ENCODE results near the gene CDC20.

The CDC20 gene

DNA sequence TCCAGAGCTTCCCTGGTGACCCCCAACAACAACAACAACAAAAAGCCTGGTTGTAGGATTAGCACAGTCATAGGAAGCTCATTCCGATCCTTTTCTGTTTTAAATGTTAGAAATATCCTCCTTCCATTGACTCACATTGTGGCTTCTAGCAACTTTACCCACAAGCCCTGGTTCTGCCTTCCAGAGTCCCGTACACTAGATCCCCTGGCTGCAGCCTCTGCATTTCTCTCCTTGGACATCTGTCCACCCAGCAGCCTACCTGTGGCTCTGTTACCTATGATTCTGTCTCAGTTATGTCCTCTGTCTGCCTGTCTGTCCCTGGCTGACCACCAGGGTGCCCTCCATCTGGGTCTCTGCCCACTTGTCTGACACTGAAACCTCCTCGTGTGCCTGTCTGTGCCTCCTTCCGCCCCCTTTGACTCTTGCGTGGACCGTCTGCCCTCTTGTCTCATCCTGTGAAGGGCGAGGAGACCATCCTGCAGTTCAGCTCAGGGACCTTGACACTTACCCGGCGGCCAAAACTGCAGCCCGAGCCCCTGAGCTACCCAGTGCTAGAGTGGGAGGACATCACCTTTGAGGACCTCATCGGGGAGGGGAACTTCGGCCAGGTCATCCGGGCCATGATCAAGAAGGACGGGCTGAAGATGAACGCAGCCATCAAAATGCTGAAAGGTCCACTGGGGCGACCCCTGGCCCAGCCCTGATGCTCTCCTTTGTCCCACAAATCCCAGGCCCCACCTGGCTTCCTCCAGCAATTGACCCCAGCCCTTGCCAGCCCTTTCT lies 41.9 kb upstream of the CDC20 start:
- no peaks in the 10 kb centered on the region for H3K9me2 ChIP-seq (replicated peaks; ENCODE audit: low read depth, low read length)
- no peak overlapping the region for H3K4me3 ChIP-seq (ENCODE audit: low read length, poor library complexity, severe bottlenecking)
- H3K9me3 ChIP-seq (ENCODE audit: insufficient read depth, low read depth, low read length): no peaks in the 10 kb centered on the region
- H3K4me2 ChIP-seq (ENCODE audit: low read depth, low read length, poor library complexity, severe bottlenecking): no peak overlapping the region
- no peak overlapping the region for H2AFZ ChIP-seq (ENCODE audit: low read length)
- no peaks in the 10 kb centered on the region for H3K4me1 ChIP-seq (ENCODE audit: insufficient read depth, low read length, poor library complexity, severe bottlenecking)
- H3F3A ChIP-seq (ENCODE audit: low read depth): no peaks in the 10 kb centered on the region
- no peak for TF ChIP-seq EZH2phosphoT487 (IDR thresholded peaks at IDR 0.05; ENCODE audit: borderline replicate concordance)
- TF ChIP-seq, protein P1, sequence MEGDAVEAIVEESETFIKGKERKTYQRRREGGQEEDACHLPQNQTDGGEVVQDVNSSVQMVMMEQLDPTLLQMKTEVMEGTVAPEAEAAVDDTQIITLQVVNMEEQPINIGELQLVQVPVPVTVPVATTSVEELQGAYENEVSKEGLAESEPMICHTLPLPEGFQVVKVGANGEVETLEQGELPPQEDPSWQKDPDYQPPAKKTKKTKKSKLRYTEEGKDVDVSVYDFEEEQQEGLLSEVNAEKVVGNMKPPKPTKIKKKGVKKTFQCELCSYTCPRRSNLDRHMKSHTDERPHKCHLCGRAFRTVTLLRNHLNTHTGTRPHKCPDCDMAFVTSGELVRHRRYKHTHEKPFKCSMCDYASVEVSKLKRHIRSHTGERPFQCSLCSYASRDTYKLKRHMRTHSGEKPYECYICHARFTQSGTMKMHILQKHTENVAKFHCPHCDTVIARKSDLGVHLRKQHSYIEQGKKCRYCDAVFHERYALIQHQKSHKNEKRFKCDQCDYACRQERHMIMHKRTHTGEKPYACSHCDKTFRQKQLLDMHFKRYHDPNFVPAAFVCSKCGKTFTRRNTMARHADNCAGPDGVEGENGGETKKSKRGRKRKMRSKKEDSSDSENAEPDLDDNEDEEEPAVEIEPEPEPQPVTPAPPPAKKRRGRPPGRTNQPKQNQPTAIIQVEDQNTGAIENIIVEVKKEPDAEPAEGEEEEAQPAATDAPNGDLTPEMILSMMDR (conservative IDR thresholded peaks at IDR 0.05; ENCODE audit: low read length): peak; percentile 39; the same call in 1 of the 2 replicates
- H3K27me3 ChIP-seq (ENCODE audit: insufficient read depth, low read length, poor library complexity, severe bottlenecking): no peaks in the 10 kb centered on the region
- H3K36me3 ChIP-seq (ENCODE audit: insufficient read depth, low read length): no peaks in the 10 kb centered on the region
- no peak overlapping the region for H3K9ac ChIP-seq (ENCODE audit: low read depth, low read length, poor library complexity, severe bottlenecking)
- H4K20me1 ChIP-seq (ENCODE audit: insufficient read depth, low read length, poor library complexity, severe bottlenecking): no peaks in the 10 kb centered on the region
- no peaks in the 10 kb centered on the region for H3K79me2 ChIP-seq (ENCODE audit: insufficient read depth, low read length)

DNA sequence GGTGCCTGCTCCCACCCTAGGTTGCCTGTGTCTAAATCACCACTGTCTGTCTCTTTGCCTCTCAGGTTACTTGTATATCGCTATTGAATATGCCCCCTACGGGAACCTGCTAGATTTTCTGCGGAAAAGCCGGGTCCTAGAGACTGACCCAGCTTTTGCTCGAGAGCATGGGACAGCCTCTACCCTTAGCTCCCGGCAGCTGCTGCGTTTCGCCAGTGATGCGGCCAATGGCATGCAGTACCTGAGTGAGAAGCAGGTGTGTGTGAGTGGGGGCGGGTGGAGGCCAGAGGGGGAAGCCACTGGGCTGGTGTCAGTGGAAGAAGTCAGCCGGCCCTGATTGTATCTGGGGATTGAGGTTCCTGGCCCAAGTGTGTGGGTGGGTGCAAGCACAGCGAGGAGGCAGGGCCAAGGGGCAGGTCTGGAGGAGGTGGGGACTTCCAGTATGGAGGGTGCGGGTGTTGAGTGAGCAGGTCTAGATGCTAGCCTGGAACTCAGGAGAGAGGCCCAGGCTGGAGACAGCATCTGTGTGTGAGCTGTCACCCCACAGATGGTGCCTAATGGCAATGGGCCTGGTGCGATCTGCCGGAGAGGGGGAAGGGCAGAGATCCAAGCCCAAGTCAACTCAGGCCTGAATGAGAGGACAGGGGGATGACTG lies 40.8 kb upstream of the CDC20 start:
- Histone ChIP-seq H2AFZ (ENCODE audit: low read length) (no peak overlapping the region), H3K4me2 (ENCODE audit: low read depth, low read length, poor library complexity, severe bottlenecking) (no peak overlapping the region), H3K27me3 (ENCODE audit: insufficient read depth, low read length, poor library complexity, severe bottlenecking) (no peaks in the 10 kb centered on the region), H3K36me3 (ENCODE audit: insufficient read depth, low read length) (no peaks in the 10 kb centered on the region), H3K4me1 (ENCODE audit: insufficient read depth, low read length, poor library complexity, severe bottlenecking) (no peaks in the 10 kb centered on the region), H4K20me1 (ENCODE audit: insufficient read depth, low read length, poor library complexity, severe bottlenecking) (no peaks in the 10 kb centered on the region), H3F3A (ENCODE audit: low read depth) (no peaks in the 10 kb centered on the region), H3K9me2 (replicated peaks; ENCODE audit: low read depth, low read length) (no peaks in the 10 kb centered on the region), H3K9me3 (ENCODE audit: insufficient read depth, low read depth, low read length) (no peaks in the 10 kb centered on the region), H3K4me3 (ENCODE audit: low read length, poor library complexity, severe bottlenecking) (no peak overlapping the region), H3K9ac (ENCODE audit: low read depth, low read length, poor library complexity, severe bottlenecking) (no peak overlapping the region), H3K79me2 (ENCODE audit: insufficient read depth, low read length) (no peaks in the 10 kb centered on the region)
- no peak for TF ChIP-seq EZH2phosphoT487 (IDR thresholded peaks at IDR 0.05; ENCODE audit: borderline replicate concordance)
- TF ChIP-seq, protein P1 (conservative IDR thresholded peaks at IDR 0.05; ENCODE audit: low read length): no peak

DNA sequence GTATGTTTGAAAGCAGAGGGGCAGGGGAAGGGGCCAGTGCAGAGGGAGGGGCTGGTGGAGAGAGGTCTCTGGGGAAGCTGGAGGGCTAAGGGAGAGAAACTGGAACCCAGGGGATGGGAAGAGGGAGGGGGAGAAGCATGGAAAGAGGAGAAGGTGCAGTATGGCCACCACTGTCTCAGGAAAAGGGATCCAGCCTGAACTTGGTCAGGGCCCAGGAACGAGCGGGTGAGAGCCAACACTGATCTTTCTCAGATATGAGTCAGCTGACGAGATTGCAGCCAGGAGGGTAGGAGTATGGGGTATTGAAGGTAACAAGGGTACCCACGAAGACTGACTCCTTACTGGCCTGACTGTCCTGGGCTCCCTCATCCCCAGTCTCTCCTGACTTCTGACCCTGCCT lies 40.0 kb upstream of the CDC20 start:
- no peaks in the 10 kb centered on the region for H3K36me3 ChIP-seq (ENCODE audit: insufficient read depth, low read length)
- no peaks in the 10 kb centered on the region for H3K4me1 ChIP-seq (ENCODE audit: insufficient read depth, low read length, poor library complexity, severe bottlenecking)
- H3K79me2 ChIP-seq (ENCODE audit: insufficient read depth, low read length): no peaks in the 10 kb centered on the region
- no peak overlapping the region for H3K4me3 ChIP-seq (ENCODE audit: low read length, poor library complexity, severe bottlenecking)
- H2AFZ ChIP-seq (ENCODE audit: low read length): no peak overlapping the region
- H3K9me3 ChIP-seq (ENCODE audit: insufficient read depth, low read depth, low read length): no peaks in the 10 kb centered on the region
- no peak for TF ChIP-seq EZH2phosphoT487 (IDR thresholded peaks at IDR 0.05; ENCODE audit: borderline replicate concordance)
- TF ChIP-seq, protein P1 (conservative IDR thresholded peaks at IDR 0.05; ENCODE audit: low read length): no peak
- no peaks in the 10 kb centered on the region for H3K27me3 ChIP-seq (ENCODE audit: insufficient read depth, low read length, poor library complexity, severe bottlenecking)
- H3F3A ChIP-seq (ENCODE audit: low read depth): no peaks in the 10 kb centered on the region
- no peaks in the 10 kb centered on the region for H4K20me1 ChIP-seq (ENCODE audit: insufficient read depth, low read length, poor library complexity, severe bottlenecking)
- no peaks in the 10 kb centered on the region for H3K9me2 ChIP-seq (replicated peaks; ENCODE audit: low read depth, low read length)
- no peak overlapping the region for H3K4me2 ChIP-seq (ENCODE audit: low read depth, low read length, poor library complexity, severe bottlenecking)
- H3K9ac ChIP-seq (ENCODE audit: low read depth, low read length, poor library complexity, severe bottlenecking): no peak overlapping the region
